Retinal pigment epithelial cell (primary cell): Measurements from ENCODE around the gene CELA1.

Experiments
- DNase-seq: peaks from one replicate; pipeline ENCODE4 v3.0.0-alpha.2; 2010; ENCODE audit warnings: low read depth
- H3K4me3 ChIP-seq: 2 replicates; pipeline ENCODE4 v1.5.1; 2011; ENCODE audit warnings: mild to moderate bottlenecking, low read length, control low read depth, moderate library complexity
- CTCF ChIP-seq: conservative IDR thresholded peaks from 2 replicates; pipeline ENCODE4 v1.5.1; 2011; ENCODE audit warnings: low read depth, low read length, control low read depth, inconsistent platforms

CELA1 gene

GRCh38 chr12:51364001-51364400 is 17.5 kb upstream of the CELA1 start:
- no peak for DNase-seq
- no peak overlapping the region for H3K4me3 ChIP-seq
- no peak for TF ChIP-seq CTCF

GRCh38 chr12:51362747-51363342 is 16.4 kb upstream of the CELA1 start:
- DNase-seq, result no peak
- TF ChIP-seq CTCF, result no peak
- H3K4me3 ChIP-seq, result no peak overlapping the region

- DNase-seq, result no peak
Observed at GRCh38 chr12:51362307-51362706, 15.8 kb upstream of the CELA1 start.

GRCh38 chr12:51361161-51362016 is 14.9 kb upstream of the CELA1 start:
- peak; percentile 13 for TF ChIP-seq CTCF
- no peak for DNase-seq
- H3K4me3 ChIP-seq, result no peak overlapping the region

More at GRCh38 chr12:51362307-51362706, 15.8 kb upstream of the CELA1 start:
- no peak overlapping the region for H3K4me3 ChIP-seq
- TF ChIP-seq CTCF, result no peak

- no peak for TF ChIP-seq CTCF
- H3K4me3 ChIP-seq, result no peak overlapping the region
- no peak for DNase-seq
Observed at GRCh38 chr12:51360315-51360714, 13.8 kb upstream of the CELA1 start.

GRCh38 chr12:51359851-51360250 is 13.4 kb upstream of the CELA1 start:
- no peak for TF ChIP-seq CTCF
- DNase-seq, result no peak
- H3K4me3 ChIP-seq, result no peak overlapping the region

- DNase-seq, result no peak
- TF ChIP-seq CTCF, result no peak
Observed at GRCh38 chr12:51358496-51358895, 12.0 kb upstream of the CELA1 start.

More at GRCh38 chr12:51358496-51358895, 12.0 kb upstream of the CELA1 start:
- no peak overlapping the region for H3K4me3 ChIP-seq
